ENCODE results near the gene PSMG1.
"Not testable (repeated sequence)": the region's sequence is repeated elsewhere in the genome, so short reads cannot be mapped to it uniquely, and the experiment has no call there.

Gene PSMG1

DNA sequence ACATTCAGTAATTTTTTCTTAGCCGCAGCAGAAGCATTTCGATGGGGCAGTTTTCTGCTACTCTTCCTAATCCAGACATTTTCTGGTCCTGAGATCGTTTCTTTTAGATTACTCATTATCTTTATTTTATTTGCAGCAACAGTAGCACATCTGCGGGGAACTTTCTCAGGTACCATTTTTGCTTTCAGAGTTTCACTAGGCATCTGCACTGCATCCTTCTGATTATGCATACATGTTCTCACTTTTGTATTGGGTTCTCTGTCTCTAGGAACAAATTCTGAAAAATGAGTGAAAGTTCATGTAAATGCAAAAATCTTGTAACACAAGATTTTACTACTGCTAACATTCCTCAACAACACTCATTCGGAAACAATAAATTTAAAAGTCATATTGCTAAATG lies 3.9 kb upstream of the PSMG1 start:
- no peak for DNase-seq

DNA sequence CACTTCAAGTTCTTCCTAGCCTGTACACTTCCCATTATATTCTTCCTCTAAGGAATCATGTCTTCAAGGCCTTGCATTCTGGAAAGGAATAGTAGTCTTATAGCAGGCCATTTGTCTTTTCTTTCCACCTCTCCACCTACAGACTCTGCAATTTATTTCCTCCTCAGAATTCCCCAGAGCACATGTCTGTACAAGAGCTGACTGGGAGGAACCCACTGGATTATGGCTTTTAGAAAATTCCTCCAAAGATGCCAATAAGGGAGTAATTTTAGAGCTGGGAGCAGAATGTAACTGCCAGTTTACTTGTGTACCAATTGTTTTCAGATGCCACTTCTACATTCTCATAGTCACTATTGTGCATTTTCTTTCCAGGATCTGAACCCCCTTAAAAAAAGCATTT lies 3.4 kb upstream of the PSMG1 start:
- no peak for DNase-seq

GRCh38 chr21:39185157-39185556 lies 1.9 kb upstream of the PSMG1 start:
- no peak for DNase-seq

- DNase-seq: peak; percentile 20
Measured at GRCh38 chr21:39184050-39184980, 1.1 kb upstream of the PSMG1 start.

- peak; percentile 9 for DNase-seq
Measured at GRCh38 chr21:39182484-39183271, 573 bp downstream of the PSMG1 start.

- DNase-seq: peak; percentile 8
Measured at GRCh38 chr21:39182016-39182415, 1.2 kb downstream of the PSMG1 start.

- peak; percentile 31 for DNase-seq
Measured at GRCh38 chr21:39181205-39181818, 1.9 kb downstream of the PSMG1 start.

DNA sequence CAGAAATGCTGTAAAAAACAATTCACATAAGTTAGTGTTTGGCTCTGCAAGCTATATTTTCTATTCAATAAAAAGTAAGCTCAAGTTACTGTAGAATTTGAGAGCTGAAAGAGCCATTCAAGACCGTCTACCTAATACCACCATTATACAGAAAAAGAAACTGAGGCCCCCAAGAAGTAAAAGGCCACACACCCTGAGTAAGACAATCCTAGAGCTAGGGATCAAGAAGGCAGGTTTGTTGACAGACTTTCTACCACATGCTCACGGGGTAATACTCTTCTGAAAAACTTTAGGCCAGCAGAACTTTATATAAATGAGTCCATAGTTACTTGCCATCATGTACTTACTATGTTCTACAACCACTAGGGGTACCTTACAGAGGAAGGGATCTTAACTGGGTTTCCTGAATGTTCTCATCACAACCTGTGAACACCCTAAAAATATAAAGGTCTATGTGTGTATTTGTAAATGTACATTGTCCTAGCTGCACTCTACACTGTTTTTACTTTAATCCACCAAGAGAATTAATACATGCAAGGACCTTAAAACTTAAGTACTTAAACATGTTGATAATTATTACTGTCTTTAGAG lies 2.7 kb downstream of the PSMG1 start:
- DNase-seq: peak; percentile 28

DNA sequence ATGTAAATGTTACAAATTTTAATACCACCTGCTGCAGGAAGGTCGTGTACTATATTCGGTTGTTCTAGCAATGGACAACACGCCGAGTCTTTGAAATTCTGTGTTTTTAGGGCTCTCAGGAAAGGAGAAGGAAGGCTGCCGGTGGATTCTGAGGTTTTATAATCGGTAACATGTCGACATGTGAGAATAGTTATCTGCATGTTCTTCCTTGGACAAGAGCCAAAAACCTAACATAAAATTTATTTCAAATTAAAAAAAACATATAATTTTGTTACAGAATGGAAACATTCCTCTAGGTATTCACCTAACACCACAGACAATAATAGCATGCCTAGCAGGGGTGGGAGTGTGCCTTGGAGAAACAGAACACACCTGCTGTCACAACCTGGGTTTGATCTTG lies 4.8 kb downstream of the PSMG1 start:
- DNase-seq: no peak

GRCh38 chr21:39176271-39176709 lies 7.0 kb downstream of the PSMG1 start:
- DNase-seq: no peak

DNA sequence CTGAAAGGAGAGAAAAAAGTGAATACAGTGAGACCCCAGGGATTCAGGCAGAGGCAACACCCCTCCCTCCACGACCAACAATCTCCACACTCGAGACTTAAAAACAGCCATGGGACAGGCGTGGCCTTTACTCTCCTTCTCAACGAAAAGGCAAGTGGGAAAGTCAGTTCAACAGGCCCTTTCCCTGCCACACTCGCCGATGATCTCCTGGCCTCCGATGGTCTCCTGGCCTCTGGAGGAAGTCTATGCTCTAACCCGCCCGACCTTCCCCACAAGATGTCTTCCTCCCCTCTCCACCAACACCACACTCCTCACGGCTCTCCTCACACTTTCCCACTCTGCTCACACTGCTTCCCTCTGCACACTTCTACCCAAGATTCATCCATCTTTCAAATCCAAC lies 7.6 kb downstream of the PSMG1 start:
- DNase-seq: no peak

DNA sequence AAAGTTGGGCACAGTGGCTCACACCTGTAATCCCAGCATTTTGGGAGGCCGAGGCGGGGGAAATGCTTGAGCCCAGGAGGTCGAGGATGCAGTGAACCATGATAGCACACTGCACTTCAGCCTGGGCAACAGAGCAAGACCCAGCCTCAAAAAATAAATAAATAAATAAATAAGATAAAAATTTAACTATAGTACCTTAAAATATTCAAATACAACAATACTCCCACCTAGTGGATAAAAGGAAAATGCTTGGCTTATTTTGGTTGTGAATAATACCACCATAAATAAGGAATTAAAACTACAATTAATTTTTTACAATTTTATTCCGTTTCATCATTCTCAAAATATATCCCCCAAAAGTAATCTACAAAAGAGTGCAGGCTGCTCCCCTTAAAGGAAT lies 8.1 kb downstream of the PSMG1 start:
- DNase-seq: no peak

- no peak for DNase-seq
Measured at GRCh38 chr21:39173716-39174680, 9.3 kb downstream of the PSMG1 start.

DNA sequence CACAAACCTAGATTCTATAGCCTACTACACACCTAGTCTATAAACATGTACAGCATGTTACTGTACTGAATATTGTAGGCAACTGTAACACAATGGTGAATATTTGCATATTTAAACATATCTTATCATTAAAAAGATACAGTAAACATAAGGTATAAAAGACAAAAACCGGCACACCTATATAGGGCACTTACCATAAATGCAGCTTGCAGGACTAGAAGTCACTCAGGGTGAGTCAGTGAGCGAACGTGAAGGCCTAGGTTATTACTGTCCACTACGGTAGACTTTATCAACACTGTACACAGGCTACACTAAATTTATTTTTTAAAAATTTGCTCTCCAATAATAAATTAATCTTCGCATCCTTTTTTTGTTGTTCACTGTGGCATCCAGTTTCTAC lies 13.3 kb downstream of the PSMG1 start:
- DNase-seq: no peak

DNA sequence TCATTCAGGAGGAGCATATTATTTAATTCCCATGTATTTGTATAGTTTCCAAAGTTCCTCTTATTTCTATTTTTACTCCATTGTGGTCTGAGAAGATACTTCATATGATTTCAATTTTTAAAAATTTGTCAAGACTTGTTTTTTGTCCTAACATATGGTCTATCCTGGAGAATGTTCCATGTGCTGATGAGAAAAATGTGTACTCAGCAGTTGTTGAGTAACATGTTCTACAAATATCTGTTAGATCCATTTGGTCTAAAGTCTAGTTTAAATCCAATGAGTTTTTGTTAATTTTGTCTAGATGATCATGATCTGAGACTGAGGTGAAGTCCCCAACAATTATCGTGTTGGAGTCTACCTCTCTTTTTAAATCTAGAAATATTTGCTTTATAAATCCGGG lies 14.5 kb downstream of the PSMG1 start:
- DNase-seq: no peak

- no peak for DNase-seq
Measured at GRCh38 chr21:39164523-39164922, 18.7 kb downstream of the PSMG1 start.

- no peak for DNase-seq
Measured at GRCh38 chr21:39161064-39161463, 22.2 kb downstream of the PSMG1 start.

DNA sequence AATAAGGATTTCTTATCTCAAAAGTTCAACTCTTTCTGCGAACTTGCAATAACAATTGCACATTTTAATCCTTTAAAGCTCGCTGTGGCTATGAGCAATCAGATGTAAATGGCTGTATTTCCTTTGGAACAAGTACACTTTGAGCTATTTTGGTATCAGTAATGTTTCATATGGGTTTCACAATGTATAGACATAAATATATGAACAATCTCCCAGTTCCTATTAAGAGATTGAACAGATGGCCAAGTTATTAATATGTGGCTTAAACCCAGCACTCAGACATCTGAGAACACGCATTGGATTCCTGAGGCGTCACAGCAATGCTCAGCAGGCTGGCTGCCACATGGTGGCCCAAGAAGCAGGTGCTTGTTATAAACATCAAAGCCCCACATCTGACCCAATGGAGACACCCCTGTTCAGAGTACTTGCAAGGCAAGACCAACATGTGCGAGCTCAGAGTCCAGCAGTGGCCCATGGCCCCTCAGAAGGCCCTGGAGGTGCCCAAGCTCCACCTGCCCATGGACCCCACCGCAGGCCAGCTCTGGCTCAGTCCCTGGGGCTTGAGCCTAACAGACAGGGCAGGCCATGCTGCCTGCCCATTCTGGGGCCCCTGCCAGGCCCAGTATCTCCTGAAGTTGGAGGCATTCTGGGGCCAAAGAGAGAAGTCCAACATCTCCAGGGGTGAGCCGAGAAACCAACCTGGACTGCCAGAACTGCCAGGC lies 23.7 kb downstream of the PSMG1 start:
- no peak for DNase-seq

GRCh38 chr21:39157241-39157640 lies 26.0 kb downstream of the PSMG1 start:
- not testable (repeated sequence) for DNase-seq

DNA sequence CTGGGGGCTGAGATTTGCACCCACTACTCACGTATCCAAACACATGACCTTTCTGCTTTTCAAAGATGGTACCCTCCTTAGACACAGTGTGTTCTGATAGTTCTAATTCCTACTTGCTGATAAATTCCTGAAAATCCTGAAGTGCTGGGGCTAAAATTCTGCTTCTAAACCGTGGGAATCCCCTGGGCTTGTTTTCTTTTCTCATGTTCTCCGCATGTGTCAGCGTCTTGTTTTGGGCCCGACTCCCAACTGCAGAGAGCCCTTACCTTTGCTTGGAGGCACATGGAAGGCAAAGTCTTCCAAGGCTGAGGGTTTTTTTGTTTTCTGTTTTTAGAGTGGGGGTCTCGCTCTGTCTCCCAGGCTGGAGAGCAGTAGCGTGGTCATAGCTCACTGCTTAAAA lies 27.2 kb downstream of the PSMG1 start:
- DNase-seq: no peak

DNA sequence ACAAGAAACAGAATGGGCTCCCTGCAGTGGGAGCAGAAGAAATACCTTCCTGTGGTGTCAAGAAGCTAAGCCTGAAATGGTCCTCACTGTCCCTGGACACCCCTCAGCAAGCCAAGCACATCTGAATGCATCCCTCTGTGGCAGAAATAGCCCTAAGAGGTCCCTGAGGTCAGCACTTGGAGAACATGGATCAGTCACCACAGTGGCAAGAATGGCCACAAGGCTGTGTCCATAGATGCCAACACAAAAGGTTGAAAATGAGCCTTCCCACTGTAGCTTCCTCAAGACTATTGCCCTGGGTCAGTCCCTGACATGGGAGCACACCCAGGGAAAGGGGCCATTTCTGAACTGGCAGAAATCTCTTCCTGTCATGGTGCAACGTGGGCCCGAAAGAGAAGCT lies 27.7 kb downstream of the PSMG1 start:
- DNase-seq: no peak

Data from activated CD4-positive, alpha-beta T cell treated with anti-CD3 and anti-CD28 coated beads, Interleukin-10, Interleukin-2, amounts not matched to agents 100 ng/mL and 50 ng/mL, durations not matched to agents 16 hours and 8 hours (primary cell).